Measurements from ENCODE around the gene PSMB10. TPM values are rescaled to one million over a fixed set of nuclear protein-coding genes. Genes with fewer than 3 reads are reported as not detected.

Gene PSMB10
- total RNA-seq, 6 donors from 2014 or later: 48.2 to 106 (median 60.6) TPM

GRCh38 chr16:67907397-67908180, 29.1 kb downstream of the PSMB10 start:
- Histone ChIP-seq H3K9me3 (no peaks in the 10 kb centered on the region), H3K36me3 (peaks cover 11 to 45% (median 30%) of the 10 kb centered on the region in 4 donors), H3K27me3 (no peaks in the 10 kb centered on the region), H3K27ac (no peak overlapping the region), H3K4me1 (peaks cover 0 to 3% (median 0%) of the 10 kb centered on the region in 4 donors), H3K4me3 (no peak overlapping the region)
- DNase-seq: no peak
- ATAC-seq (ENCODE audit: low FRiP score in 2 of 2): no peak
- TF ChIP-seq POLR2A (IDR thresholded peaks at IDR 0.05) (no peak), POLR2AphosphoS5 (IDR thresholded peaks at IDR 0.05) (no peak), CTCF (IDR thresholded peaks at IDR 0.05) (no peak), EP300 (IDR thresholded peaks at IDR 0.05) (no peak)
- 90 to 92% methylated on average over 8 to 11 of the region's 11 CpGs for whole genome bisulfite sequencing, 2 donors

GRCh38 chr16:67902831-67903230, 33.8 kb downstream of the PSMB10 start:
- WGBS, 2 donors: 81 to 83% methylated on average over 4 of the region's 4 CpGs
- TF ChIP-seq POLR2AphosphoS5 (IDR thresholded peaks at IDR 0.05) (no peak), POLR2A (IDR thresholded peaks at IDR 0.05) (no peak), EP300 (IDR thresholded peaks at IDR 0.05) (no peak), CTCF (IDR thresholded peaks at IDR 0.05) (no peak)
- no peak for ATAC-seq (ENCODE audit: low FRiP score in 2 of 2)

GRCh38 chr16:67901734-67902133, 34.9 kb downstream of the PSMB10 start:
- H3K27ac ChIP-seq: no peak overlapping the region
- no peak for ATAC-seq (ENCODE audit: low FRiP score in 2 of 2)
- no peak for TF ChIP-seq POLR2A (IDR thresholded peaks at IDR 0.05)
- TF ChIP-seq CTCF (IDR thresholded peaks at IDR 0.05): no peak
- no peak for TF ChIP-seq POLR2AphosphoS5 (IDR thresholded peaks at IDR 0.05)
- no peak for TF ChIP-seq EP300 (IDR thresholded peaks at IDR 0.05)
- peaks cover 0 to 14% (median 5%) of the 10 kb centered on the region in 4 donors for H3K36me3 ChIP-seq
- WGBS, 2 donors: 95 to 98% methylated on average over 5 of the region's 5 CpGs
- no peak for DNase-seq
- H3K27me3 ChIP-seq: no peaks in the 10 kb centered on the region
- H3K9me3 ChIP-seq: no peaks in the 10 kb centered on the region
- no peak overlapping the region for H3K4me3 ChIP-seq
- peaks cover 9 to 16% (median 13%) of the 10 kb centered on the region in 4 donors for H3K4me1 ChIP-seq

More at GRCh38 chr16:67902831-67903230, 33.8 kb downstream of the PSMB10 start:
- Histone ChIP-seq H3K27ac (no peak overlapping the region), H3K4me1 (peaks cover 1 to 12% (median 4%) of the 10 kb centered on the region in 4 donors), H3K27me3 (no peaks in the 10 kb centered on the region), H3K4me3 (no peak overlapping the region), H3K9me3 (no peaks in the 10 kb centered on the region), H3K36me3 (peaks cover 0 to 14% (median 5%) of the 10 kb centered on the region in 4 donors)
- DNase-seq: no peak

GRCh38 chr16:67897231-67897630, 39.4 kb downstream of the PSMB10 start:
- peaks cover 0 to 4% (median 2%) of the 10 kb centered on the region in 4 donors for H3K36me3 ChIP-seq
- H3K9me3 ChIP-seq: no peaks in the 10 kb centered on the region
- peaks cover 32 to 47% (median 41%) of the 10 kb centered on the region in 4 donors for H3K4me1 ChIP-seq
- peak overlapping the region in 2 of 4 donors; percentile 18 to 35 for H3K27ac ChIP-seq
- peak in 1 of 2 donors; percentile 31 for ATAC-seq (ENCODE audit: low FRiP score in 2 of 2)
- H3K4me3 ChIP-seq: no peak overlapping the region
- DNase-seq: no peak
- TF ChIP-seq CTCF (IDR thresholded peaks at IDR 0.05) (no peak), POLR2AphosphoS5 (IDR thresholded peaks at IDR 0.05) (no peak), EP300 (IDR thresholded peaks at IDR 0.05) (no peak), POLR2A (IDR thresholded peaks at IDR 0.05) (no peak)
- 47 to 52% methylated on average over 2 to 3 of the region's 3 CpGs for WGBS, 2 donors
- H3K27me3 ChIP-seq: no peaks in the 10 kb centered on the region

Data from upper lobe of left lung (tissue), 6 donors.